Measurements from ENCODE around the gene USP31. TPM values are rescaled to one million over a fixed set of nuclear protein-coding genes. Genes with fewer than 3 reads are reported as not detected.
A peak's percentile ranks its signal among the peaks of the same experiment; 100 is the strongest.
"Not testable (repeated sequence)": the region's sequence is repeated elsewhere in the genome, so short reads cannot be mapped to it uniquely, and the experiment has no call there.

Gene USP31
- total and polyA plus RNA-seq, 5 donors, result 12.8 to 44.0 (median 37.0) TPM

- no peak for DNase-seq
- no peak for ATAC-seq
- intact Hi-C loops (cut with DNase I), result loop anchor here in 2 of 4 donors (5.0 kb wide), 2 partner anchors 58 to 63 kb away; no protein-coding TSS in a partner anchor
- Histone ChIP-seq H3K4me1 (ENCODE audit: control insufficient read depth, insufficient read depth, low read length) (peaks cover 10% of the 10 kb centered on the region), H3K27ac (ENCODE audit: low read length) (no peak overlapping the region), H3K4me3 (ENCODE audit: low read length) (no peak overlapping the region), H3K27me3 (ENCODE audit: control insufficient read depth, insufficient read depth) (no peaks in the 10 kb centered on the region), H3K9me3 (ENCODE audit: control insufficient read depth, low read length) (no peaks in the 10 kb centered on the region)
- 48% methylated on average over 3 of the region's 3 CpGs for WGBS
Observed at GRCh38 chr16:23145608-23146007, 3.6 kb downstream of the USP31 start.

GRCh38 chr16:23145186-23145585 lies 4.1 kb downstream of the USP31 start:
- intact Hi-C loops (cut with DNase I), result loop anchor here in 2 of 4 donors (5.0 kb wide), 2 partner anchors 58 to 63 kb away; no protein-coding TSS in a partner anchor
- peaks cover 10% of the 10 kb centered on the region for H3K4me1 ChIP-seq (ENCODE audit: control insufficient read depth, insufficient read depth, low read length)
- WGBS, result 72% methylated on average over 6 of the region's 6 CpGs

DNA sequence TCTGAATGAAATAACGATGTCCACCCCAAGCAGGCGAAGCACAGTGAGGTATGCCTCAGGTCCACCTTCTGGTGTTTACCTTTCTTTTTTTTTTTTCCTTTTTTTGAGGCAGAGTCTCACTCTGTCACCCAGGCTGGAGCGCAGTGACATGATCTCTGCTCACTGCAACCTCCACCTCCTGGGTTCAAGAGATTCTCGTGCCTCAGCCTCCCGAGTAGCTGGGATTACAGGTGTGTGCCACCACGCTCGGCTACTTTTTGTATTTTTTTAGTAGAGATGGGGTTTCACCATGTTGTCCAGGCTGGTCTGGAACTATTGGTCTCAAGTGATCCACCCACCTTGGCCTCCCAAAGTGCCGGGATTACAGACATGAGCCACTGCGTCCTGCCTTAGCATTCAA lies 4.9 kb downstream of the USP31 start:
- H3K27me3 ChIP-seq (ENCODE audit: control insufficient read depth, insufficient read depth); H3K4me3 ChIP-seq (ENCODE audit: low read length); H3K27ac ChIP-seq (ENCODE audit: low read length); DNase-seq; ATAC-seq; intact Hi-C loops (cut with DNase I); H3K9me3 ChIP-seq (ENCODE audit: control insufficient read depth, low read length): not testable (repeated sequence)
- H3K4me1 ChIP-seq (ENCODE audit: control insufficient read depth, insufficient read depth, low read length), result peaks cover 10% of the 10 kb centered on the region
- 98% methylated on average over 9 of the region's 9 CpGs for WGBS

More at GRCh38 chr16:23145186-23145585, 4.1 kb downstream of the USP31 start:
- Histone ChIP-seq H3K4me3 (ENCODE audit: low read length) (no peak overlapping the region), H3K9me3 (ENCODE audit: control insufficient read depth, low read length) (no peaks in the 10 kb centered on the region), H3K27ac (ENCODE audit: low read length) (peak overlapping the region; percentile 2), H3K27me3 (ENCODE audit: control insufficient read depth, insufficient read depth) (no peaks in the 10 kb centered on the region)
- ATAC-seq, result no peak
- no peak for DNase-seq

- WGBS, result 68% methylated on average over 3 of the region's 3 CpGs
- H3K4me1 ChIP-seq (ENCODE audit: control insufficient read depth, insufficient read depth, low read length), result peaks cover 13% of the 10 kb centered on the region
- intact Hi-C loops (cut with DNase I), result no loop called here
- H3K27ac ChIP-seq (ENCODE audit: low read length), result peak overlapping the region; percentile 78
- no peaks in the 10 kb centered on the region for H3K9me3 ChIP-seq (ENCODE audit: control insufficient read depth, low read length)
- H3K27me3 ChIP-seq (ENCODE audit: control insufficient read depth, insufficient read depth), result no peaks in the 10 kb centered on the region
- DNase-seq, result no peak
- no peak for ATAC-seq
- no peak overlapping the region for H3K4me3 ChIP-seq (ENCODE audit: low read length)
Observed at GRCh38 chr16:23143391-23143790, 5.9 kb downstream of the USP31 start.

- 47% methylated on average over 7 of the region's 7 CpGs for WGBS
- H3K27ac ChIP-seq (ENCODE audit: low read length), result peak overlapping the region; percentile 83
- ATAC-seq, result peak; percentile 76 to 78
- no peak overlapping the region for H3K4me3 ChIP-seq (ENCODE audit: low read length)
- H3K9me3 ChIP-seq (ENCODE audit: control insufficient read depth, low read length), result no peaks in the 10 kb centered on the region
- peaks cover 13% of the 10 kb centered on the region for H3K4me1 ChIP-seq (ENCODE audit: control insufficient read depth, insufficient read depth, low read length)
- intact Hi-C loops (cut with DNase I), result no loop called here
- H3K27me3 ChIP-seq (ENCODE audit: control insufficient read depth, insufficient read depth), result no peaks in the 10 kb centered on the region
- DNase-seq, result peak in 1 of 3 donors; percentile 64
Observed at GRCh38 chr16:23141959-23142740, 7.1 kb downstream of the USP31 start.

- H3K9me3 ChIP-seq (ENCODE audit: control insufficient read depth, low read length), result no peaks in the 10 kb centered on the region
- WGBS, result 95% methylated on average over 6 of the region's 6 CpGs
- no peak overlapping the region for H3K4me3 ChIP-seq (ENCODE audit: low read length)
- peak overlapping the region; percentile 55 for H3K27ac ChIP-seq (ENCODE audit: low read length)
- peaks cover 13% of the 10 kb centered on the region for H3K4me1 ChIP-seq (ENCODE audit: control insufficient read depth, insufficient read depth, low read length)
- H3K27me3 ChIP-seq (ENCODE audit: control insufficient read depth, insufficient read depth), result no peaks in the 10 kb centered on the region
- no peak for DNase-seq
- no peak for ATAC-seq
- intact Hi-C loops (cut with DNase I), result no loop called here
Observed at GRCh38 chr16:23141500-23141899, 7.8 kb downstream of the USP31 start.

DNA sequence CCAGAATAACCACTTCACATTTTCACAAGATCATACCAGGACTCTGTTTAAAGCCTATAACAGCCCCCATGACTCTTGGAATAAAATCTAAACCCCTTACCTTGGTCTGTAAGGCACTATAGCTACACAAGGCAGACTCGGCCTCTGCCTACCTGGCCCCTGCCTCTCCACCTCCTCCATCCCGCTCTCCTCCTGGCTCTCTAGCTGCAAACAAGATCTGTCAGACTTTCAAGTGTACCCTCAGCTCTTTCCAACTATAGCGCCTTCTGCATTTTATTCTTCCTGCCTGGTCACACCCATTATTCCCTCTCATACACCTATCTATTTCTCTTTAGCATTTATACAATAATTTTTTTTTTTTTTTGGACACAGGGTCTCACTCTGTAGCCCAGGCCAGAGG lies 8.2 kb downstream of the USP31 start:
- DNase-seq (no peak), ATAC-seq (peak; percentile 37 to 42)
- no peak overlapping the region for H3K4me3 ChIP-seq (ENCODE audit: low read length)
- peak overlapping the region; percentile 55 for H3K27ac ChIP-seq (ENCODE audit: low read length)
- no peaks in the 10 kb centered on the region for H3K27me3 ChIP-seq (ENCODE audit: control insufficient read depth, insufficient read depth)
- peaks cover 13% of the 10 kb centered on the region for H3K4me1 ChIP-seq (ENCODE audit: control insufficient read depth, insufficient read depth, low read length)
- WGBS, result 71% methylated on average over 3 of the region's 3 CpGs
- no peaks in the 10 kb centered on the region for H3K9me3 ChIP-seq (ENCODE audit: control insufficient read depth, low read length)
- intact Hi-C loops (cut with DNase I), result no loop called here

GRCh38 chr16:23140107-23140506 lies 9.1 kb downstream of the USP31 start:
- Histone ChIP-seq H3K4me3 (ENCODE audit: low read length) (no peak overlapping the region), H3K27me3 (ENCODE audit: control insufficient read depth, insufficient read depth) (no peaks in the 10 kb centered on the region), H3K4me1 (ENCODE audit: control insufficient read depth, insufficient read depth, low read length) (peaks cover 11% of the 10 kb centered on the region), H3K9me3 (ENCODE audit: control insufficient read depth, low read length) (no peaks in the 10 kb centered on the region), H3K27ac (ENCODE audit: low read length) (peak overlapping the region; percentile 83)
- ATAC-seq, result no peak
- 36% methylated on average over 2 of the region's 2 CpGs for WGBS
- intact Hi-C loops (cut with DNase I), result no loop called here
- DNase-seq, result no peak

DNA sequence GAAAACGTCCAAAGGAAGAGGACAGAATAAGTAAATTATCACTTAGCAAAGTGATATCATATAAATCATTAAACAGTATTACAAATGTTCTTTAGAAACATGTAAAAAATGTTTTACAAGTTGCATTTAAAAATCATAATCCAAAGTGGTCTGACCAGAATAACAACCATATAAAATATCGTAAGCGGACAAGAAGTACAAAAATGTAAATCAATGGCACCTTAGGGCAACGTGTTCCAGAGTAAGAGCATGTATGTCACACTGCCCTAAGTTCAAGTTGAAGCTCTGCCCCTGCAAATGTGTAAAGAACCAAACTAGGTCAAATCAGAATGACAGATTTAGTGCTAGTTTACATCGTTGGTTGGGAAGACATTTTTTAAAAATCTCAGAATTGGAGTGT lies 11.4 kb downstream of the USP31 start:
- Histone ChIP-seq H3K9me3 (ENCODE audit: control insufficient read depth, low read length) (no peaks in the 10 kb centered on the region), H3K27me3 (ENCODE audit: control insufficient read depth, insufficient read depth) (no peaks in the 10 kb centered on the region), H3K4me3 (ENCODE audit: low read length) (no peak overlapping the region), H3K27ac (ENCODE audit: low read length) (no peak overlapping the region), H3K4me1 (ENCODE audit: control insufficient read depth, insufficient read depth, low read length) (peaks cover 11% of the 10 kb centered on the region)
- DNase-seq, result no peak
- 79% methylated on average over 5 of the region's 5 CpGs for WGBS
- ATAC-seq, result no peak
- intact Hi-C loops (cut with DNase I), result loop anchor here in 1 of 4 donors (10.0 kb wide), 1 partner anchor 53 kb away; no protein-coding TSS in a partner anchor

- ATAC-seq, result no peak
- intact Hi-C loops (cut with DNase I), result loop anchor here in 1 of 4 donors (10.0 kb wide), 1 partner anchor 52 kb away; no protein-coding TSS in a partner anchor
- Histone ChIP-seq H3K27me3 (ENCODE audit: control insufficient read depth, insufficient read depth) (no peaks in the 10 kb centered on the region), H3K4me1 (ENCODE audit: control insufficient read depth, insufficient read depth, low read length) (peaks cover 8% of the 10 kb centered on the region), H3K4me3 (ENCODE audit: low read length) (no peak overlapping the region), H3K27ac (ENCODE audit: low read length) (no peak overlapping the region), H3K9me3 (ENCODE audit: control insufficient read depth, low read length) (no peaks in the 10 kb centered on the region)
- 92% methylated on average over 2 of the region's 2 CpGs for WGBS
- no peak for DNase-seq
Observed at GRCh38 chr16:23137256-23137655, 12.0 kb downstream of the USP31 start.

- Histone ChIP-seq H3K4me3 (ENCODE audit: low read length) (no peak overlapping the region), H3K9me3 (ENCODE audit: control insufficient read depth, low read length) (no peaks in the 10 kb centered on the region), H3K4me1 (ENCODE audit: control insufficient read depth, insufficient read depth, low read length) (peaks cover 14% of the 10 kb centered on the region), H3K27me3 (ENCODE audit: control insufficient read depth, insufficient read depth) (no peaks in the 10 kb centered on the region), H3K27ac (ENCODE audit: low read length) (peak overlapping the region; percentile 64)
- DNase-seq, result peak; percentile 60 to 86 (median 73)
- intact Hi-C loops (cut with DNase I), result loop anchor here in 1 of 4 donors (10.0 kb wide), 1 partner anchor 49 kb away; no protein-coding TSS in a partner anchor
- 23% methylated on average over 3 of the region's 3 CpGs for WGBS
- ATAC-seq, result peak; percentile 60 to 61
Observed at GRCh38 chr16:23134274-23134673, 15.0 kb downstream of the USP31 start.
